ENCODE results near the gene ABCC8. TPM values are rescaled to one million over a fixed set of nuclear protein-coding genes. Genes with fewer than 3 reads are reported as not detected.

The ABCC8 gene
- total and polyA plus RNA-seq, 2 donors (not counting 3 experiments of a cell fraction or from before 2014, with no cell fraction given), result not detected

- H3K27ac ChIP-seq (ENCODE audit: insufficient read depth, low read depth, low read length), result peak within 1 kb of the TSS; percentile 18
- H3K9me3 ChIP-seq (replicated peaks; ENCODE audit: control insufficient read depth, insufficient read depth, low read length), result no peaks in the 10 kb centered on the region
- H3K79me2 ChIP-seq (ENCODE audit: control insufficient read depth, insufficient read depth, low read length), result peaks cover 3% of the 10 kb centered on the region
- intact Hi-C loops (cut with micrococcal nuclease) (loop anchor here (1.0 to 5.0 kb wide), 4 partner anchors 121 to 1041 kb away; partner anchors contain the start of genes LDHA and RPS13), dilution Hi-C loops (cut with MboI; ENCODE audit: extremely low pct_ligation_motif_present, low sequenced_read_pairs) (no loop called here)
- peak within 1 kb of the TSS; percentile 86 for H2AFZ ChIP-seq (ENCODE audit: low read depth, low read length)
- no peaks in the 10 kb centered on the region for H3K9me1 ChIP-seq (replicated peaks; ENCODE audit: control insufficient read depth, extremely low read depth, insufficient read depth, low read length)
- DNase-seq (ENCODE audit: low read depth, low spot score) (peak; percentile 55), FAIRE-seq (peak; percentile 55)
- H3K4me3 ChIP-seq (replicated peaks in 1 of 3; ENCODE audit: insufficient read depth in 1 of 3, low read depth in 1 of 3, low read length in 3 of 3), result peak within 1 kb of the TSS; percentile 68 to 87 (median 85)
- peaks cover 16% of the 10 kb centered on the region for H3K4me1 ChIP-seq (ENCODE audit: control insufficient read depth, extremely low read depth, insufficient read depth, low read length)
- H3K4me2 ChIP-seq (ENCODE audit: insufficient read depth, low read length), result peak within 1 kb of the TSS; percentile 97
- no peaks in the 10 kb centered on the region for H3K27me3 ChIP-seq (ENCODE audit: control insufficient read depth in 2 of 2, insufficient read depth in 2 of 2, low read length in 2 of 2)
- H3K9ac ChIP-seq (replicated peaks; ENCODE audit: extremely low read depth, insufficient read depth, low read length), result peak within 1 kb of the TSS; percentile 70
- no peaks in the 10 kb centered on the region for H3K36me3 ChIP-seq (ENCODE audit: control insufficient read depth in 2 of 2, extremely low read depth in 1 of 2, insufficient read depth in 2 of 2, low read length in 2 of 2)
- POLR2A ChIA-PET, result interaction anchor here (0.7 kb wide), 1 partner anchor 239 kb away, joined by 8 read pairs; no protein-coding TSS in a partner anchor
- BruUV-seq (replicated peaks), result TSS peak; percentile 10
- TF ChIP-seq POLR2A (IDR thresholded peaks at IDR 0.05; ENCODE audit: low read depth, low read length), result peak; percentile 47
- TF ChIP-seq EZH2 (IDR thresholded peaks at IDR 0.05; ENCODE audit: borderline replicate concordance, low read depth, low read length, severe bottlenecking), result no peak
- TF ChIP-seq GATA2 (IDR thresholded peaks at IDR 0.05; ENCODE audit: insufficient read depth, insufficient read length, low read depth, low read length), result no peak
- TF ChIP-seq POLR2AphosphoS5 (IDR thresholded peaks at IDR 0.05; ENCODE audit: insufficient read depth, low read depth, low read length), result no peak
- TF ChIP-seq JUN (IDR thresholded peaks at IDR 0.05; ENCODE audit: borderline replicate concordance, insufficient read depth, insufficient read length, low read depth), result no peak
- TF ChIP-seq MAX (IDR thresholded peaks at IDR 0.05; ENCODE audit: insufficient read depth, insufficient read length), result no peak
- peak; percentile 35 for TF ChIP-seq MYC (IDR thresholded peaks at IDR 0.05; ENCODE audit: low read depth, low read length)
- H4K20me1 ChIP-seq (replicated peaks; ENCODE audit: control insufficient read depth, extremely low read depth, insufficient read depth, low read length), result no peaks in the 10 kb centered on the region
- CTCF ChIA-PET, result interaction anchor here (0.6 to 4.1 kb wide), 3 partner anchors 26 to 122 kb away, joined by 3 to 38 read pairs (median 22); no protein-coding TSS in a partner anchor
Observed at GRCh38 chr11:17351510-17352176, 125.0 kb downstream of the ABCC8 start, which contains the start of gene NCR3LG1. Gene NCR3LG1 (plus strand): TSS chr11:17351800. CDS start chr11:17351970, 170 bp downstream.

Data from endothelial cell of umbilical vein (primary cell).